Measurements from ENCODE around the gene UGT1A10.

UGT1A10 gene

DNA sequence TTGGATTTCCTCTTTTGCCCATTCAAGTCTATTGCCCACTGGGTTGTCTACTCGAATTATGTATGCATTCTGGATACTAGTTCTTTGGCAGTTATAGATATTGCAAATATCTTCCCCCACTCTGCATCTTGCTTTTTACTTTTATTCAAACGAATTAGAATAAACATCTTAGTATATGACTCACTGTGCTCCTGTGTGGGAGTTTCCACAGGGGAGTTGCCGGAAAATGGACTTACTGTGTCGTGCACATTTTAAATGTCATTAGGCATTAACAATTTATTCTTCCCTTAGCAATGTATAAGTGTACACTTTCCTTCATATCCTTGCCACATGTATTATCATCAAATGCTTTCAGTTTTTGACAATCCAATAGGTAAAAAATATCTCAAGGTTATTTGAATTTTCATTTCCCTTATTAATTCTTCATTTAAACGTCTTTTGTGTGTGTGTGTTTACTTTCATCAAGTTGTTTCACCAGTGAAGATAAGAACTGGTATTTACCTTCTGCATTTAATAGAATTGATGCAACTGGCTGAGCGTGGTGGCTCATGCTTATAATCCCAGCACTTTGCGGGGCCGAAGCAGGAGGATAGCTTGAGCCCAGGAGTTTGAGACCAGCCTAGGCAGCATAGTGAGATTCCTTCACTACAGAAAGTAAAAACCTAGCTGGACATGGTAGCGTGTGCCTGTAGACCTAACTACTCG is 71.8 kb downstream of the UGT1A10 start:
- TF ChIP-seq, protein P1, sequence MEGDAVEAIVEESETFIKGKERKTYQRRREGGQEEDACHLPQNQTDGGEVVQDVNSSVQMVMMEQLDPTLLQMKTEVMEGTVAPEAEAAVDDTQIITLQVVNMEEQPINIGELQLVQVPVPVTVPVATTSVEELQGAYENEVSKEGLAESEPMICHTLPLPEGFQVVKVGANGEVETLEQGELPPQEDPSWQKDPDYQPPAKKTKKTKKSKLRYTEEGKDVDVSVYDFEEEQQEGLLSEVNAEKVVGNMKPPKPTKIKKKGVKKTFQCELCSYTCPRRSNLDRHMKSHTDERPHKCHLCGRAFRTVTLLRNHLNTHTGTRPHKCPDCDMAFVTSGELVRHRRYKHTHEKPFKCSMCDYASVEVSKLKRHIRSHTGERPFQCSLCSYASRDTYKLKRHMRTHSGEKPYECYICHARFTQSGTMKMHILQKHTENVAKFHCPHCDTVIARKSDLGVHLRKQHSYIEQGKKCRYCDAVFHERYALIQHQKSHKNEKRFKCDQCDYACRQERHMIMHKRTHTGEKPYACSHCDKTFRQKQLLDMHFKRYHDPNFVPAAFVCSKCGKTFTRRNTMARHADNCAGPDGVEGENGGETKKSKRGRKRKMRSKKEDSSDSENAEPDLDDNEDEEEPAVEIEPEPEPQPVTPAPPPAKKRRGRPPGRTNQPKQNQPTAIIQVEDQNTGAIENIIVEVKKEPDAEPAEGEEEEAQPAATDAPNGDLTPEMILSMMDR (IDR thresholded peaks at IDR 0.05; ENCODE audit: borderline replicate concordance, control extremely low read depth, extremely low read depth, insufficient read depth, missing control alignments) = no peak
- DNase-seq (ENCODE audit: low spot score) = no peak
- in situ Hi-C loops (cut with MboI; ENCODE audit: low sequenced_read_pairs, unreplicated experiment) = loop anchor here (25.0 kb wide), 2 partner anchors 246 to 421 kb away; no protein-coding TSS in a partner anchor

DNA sequence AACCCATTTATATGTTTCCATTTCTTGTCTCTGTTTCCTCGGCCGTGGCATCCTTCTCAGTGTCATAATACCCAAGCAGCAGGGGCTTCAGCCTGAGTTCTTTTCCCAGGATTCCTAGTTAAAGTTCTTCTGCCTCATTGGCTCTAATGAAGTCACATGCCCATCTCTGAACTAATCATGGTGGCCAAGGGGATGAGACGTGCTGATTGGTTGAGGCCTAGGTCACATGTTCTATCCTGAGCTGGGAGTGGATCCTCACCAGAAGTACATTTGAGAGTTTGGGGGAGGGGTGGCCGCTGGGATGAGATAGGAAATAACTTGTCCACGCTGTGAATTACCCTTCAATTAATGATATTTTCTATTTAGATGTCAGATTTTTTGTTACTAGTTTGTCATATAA is 72.7 kb downstream of the UGT1A10 start:
- DNase-seq (ENCODE audit: low spot score) = no peak
- TF ChIP-seq, protein P1 (IDR thresholded peaks at IDR 0.05; ENCODE audit: borderline replicate concordance, control extremely low read depth, extremely low read depth, insufficient read depth, missing control alignments) = no peak
- in situ Hi-C loops (cut with MboI; ENCODE audit: low sequenced_read_pairs, unreplicated experiment) = loop anchor here (25.0 kb wide), 2 partner anchors 247 to 422 kb away; no protein-coding TSS in a partner anchor

DNA sequence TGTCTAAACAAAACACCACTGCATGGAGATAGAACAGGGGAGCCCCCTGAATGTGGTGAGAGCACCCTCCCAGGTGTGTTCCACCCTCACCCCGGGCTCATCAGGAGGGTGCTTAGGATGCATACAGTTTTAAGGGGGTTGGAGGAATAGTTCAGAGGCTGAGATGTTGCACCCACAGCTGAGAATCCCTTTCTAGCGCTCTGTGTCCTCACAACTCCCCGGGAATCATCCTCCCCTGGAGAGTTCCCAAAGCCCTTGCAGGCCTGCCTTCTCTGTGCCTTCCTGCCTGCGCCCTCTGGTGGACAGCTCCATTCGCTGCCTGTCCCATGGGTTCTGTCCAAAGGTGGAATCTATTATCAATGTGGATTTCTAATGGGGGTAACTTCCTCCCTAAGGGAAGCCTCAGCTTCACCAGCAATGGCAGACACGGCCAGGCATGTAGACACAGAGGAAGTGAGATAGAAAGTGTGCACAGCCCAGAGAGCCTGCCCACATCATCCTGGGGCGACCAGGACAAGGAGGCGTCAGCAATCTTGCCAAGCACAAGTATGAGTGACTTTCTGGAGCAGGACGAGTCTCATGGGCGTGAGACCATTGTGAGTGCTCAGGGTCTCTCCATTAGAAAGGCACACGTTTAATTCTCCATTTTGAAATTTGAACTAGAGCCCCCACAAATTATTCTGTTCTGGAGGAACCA is 75.2 kb downstream of the UGT1A10 start:
- TF ChIP-seq, protein P1 (IDR thresholded peaks at IDR 0.05; ENCODE audit: borderline replicate concordance, control extremely low read depth, extremely low read depth, insufficient read depth, missing control alignments) = peak; percentile 86
- DNase-seq (ENCODE audit: low spot score) = peak; percentile 64
- in situ Hi-C loops (cut with MboI; ENCODE audit: low sequenced_read_pairs, unreplicated experiment) = loop anchor here (25.0 kb wide), 2 partner anchors 249 to 424 kb away; no protein-coding TSS in a partner anchor

DNA sequence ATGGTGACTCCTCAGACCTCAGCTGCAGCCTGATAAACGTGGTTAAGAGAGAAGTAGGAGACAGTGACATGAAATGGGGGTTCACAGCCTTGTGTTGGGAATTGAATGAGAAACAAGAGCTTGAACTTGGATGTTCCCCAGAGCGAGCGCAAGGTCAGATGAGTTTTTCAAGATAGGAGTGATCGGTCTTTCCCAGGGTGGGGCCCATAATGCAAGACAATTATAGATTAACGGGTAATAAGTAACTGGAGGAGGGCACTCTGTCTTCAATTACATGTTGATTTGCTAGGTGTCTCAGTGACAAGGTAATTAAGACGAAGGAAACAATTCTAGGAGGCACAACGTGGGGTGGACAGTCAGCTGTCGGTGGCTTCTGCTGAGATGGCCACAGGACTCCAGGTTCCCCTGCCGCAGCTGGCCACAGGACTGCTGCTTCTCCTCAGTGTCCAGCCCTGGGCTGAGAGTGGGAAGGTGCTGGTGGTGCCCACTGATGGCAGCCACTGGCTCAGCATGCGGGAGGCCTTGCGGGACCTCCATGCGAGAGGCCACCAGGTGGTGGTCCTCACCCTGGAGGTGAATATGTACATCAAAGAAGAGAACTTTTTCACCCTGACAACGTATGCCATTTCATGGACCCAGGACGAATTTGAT is 76.5 kb downstream of the UGT1A10 start, which contains the start of gene UGT1A5:
UGT1A5 (plus strand) TSS at position 297 of the 651 bp plus-strand sequence; CDS start at position 382, 85 bp downstream.
- TF ChIP-seq, protein P1 (IDR thresholded peaks at IDR 0.05; ENCODE audit: borderline replicate concordance, control extremely low read depth, extremely low read depth, insufficient read depth, missing control alignments) = no peak
- in situ Hi-C loops (cut with MboI; ENCODE audit: low sequenced_read_pairs, unreplicated experiment) = loop anchor here (25.0 kb wide), 2 partner anchors 250 to 425 kb away; no protein-coding TSS in a partner anchor
- no peak for DNase-seq (ENCODE audit: low spot score)

DNA sequence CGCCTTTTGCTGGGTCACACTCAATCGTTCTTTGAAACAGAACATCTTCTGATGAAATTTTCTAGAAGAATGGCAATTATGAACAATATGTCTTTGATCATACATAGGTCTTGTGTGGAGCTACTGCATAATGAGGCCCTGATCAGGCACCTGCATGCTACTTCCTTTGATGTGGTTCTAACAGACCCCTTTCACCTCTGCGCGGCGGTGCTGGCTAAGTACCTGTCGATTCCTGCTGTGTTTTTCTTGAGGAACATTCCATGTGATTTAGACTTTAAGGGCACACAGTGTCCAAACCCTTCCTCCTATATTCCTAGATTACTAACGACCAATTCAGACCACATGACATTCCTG is 77.0 kb downstream of the UGT1A10 start:
- no peak for DNase-seq (ENCODE audit: low spot score)
- TF ChIP-seq, protein P1 (IDR thresholded peaks at IDR 0.05; ENCODE audit: borderline replicate concordance, control extremely low read depth, extremely low read depth, insufficient read depth, missing control alignments) = no peak
- in situ Hi-C loops (cut with MboI; ENCODE audit: low sequenced_read_pairs, unreplicated experiment) = loop anchor here (25.0 kb wide), 2 partner anchors 251 to 426 kb away; no protein-coding TSS in a partner anchor

DNA sequence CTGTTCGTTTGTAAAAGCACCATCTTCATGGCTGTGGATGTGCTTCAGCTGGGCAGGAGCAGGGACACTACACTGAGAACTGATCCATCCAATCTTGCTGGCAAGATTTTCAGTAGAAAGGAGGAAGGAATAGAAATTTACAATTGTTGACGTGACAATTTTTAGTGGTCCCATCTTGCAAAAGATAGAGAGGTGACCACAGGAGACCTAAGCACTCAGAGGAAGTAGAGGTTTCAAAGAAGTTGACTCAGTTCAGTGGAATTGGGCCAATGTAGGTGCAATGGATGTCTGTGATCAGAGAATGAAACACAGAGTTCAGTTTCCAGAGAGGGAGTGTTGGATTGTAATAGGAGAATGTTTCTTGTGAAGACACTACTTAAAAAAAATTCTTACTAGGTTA is 77.9 kb downstream of the UGT1A10 start:
- no peak for DNase-seq (ENCODE audit: low spot score)
- TF ChIP-seq, protein P1 (IDR thresholded peaks at IDR 0.05; ENCODE audit: borderline replicate concordance, control extremely low read depth, extremely low read depth, insufficient read depth, missing control alignments) = no peak
- in situ Hi-C loops (cut with MboI; ENCODE audit: low sequenced_read_pairs, unreplicated experiment) = loop anchor here (25.0 kb wide), 2 partner anchors 252 to 427 kb away; no protein-coding TSS in a partner anchor
